SU-DHL-6 (cell line): Measurements from ENCODE around the gene CLIC5.

Experiments used
- H2AFZ ChIP-seq: fragments of 200-600 bp; sonication (generic); 2 replicates; pipeline ENCODE4 v1.6.1; 2014; ENCODE audit warnings: low read depth, mild to moderate bottlenecking, moderate library complexity, mixed read lengths, antibody characterized with exemption, low read length; ENCODE audit not compliant: severe bottlenecking
- H3F3A ChIP-seq: fragments of 200-600 bp; shearing (Covaris generic); 2 replicates; pipeline ENCODE4 v1.6.0; 2016; ENCODE audit warnings: antibody characterized with exemption, mild to moderate bottlenecking; ENCODE audit not compliant: insufficient read depth
- H3K27ac ChIP-seq: fragments of 200-600 bp; sonication (generic); 2 replicates; pipeline ENCODE4 v1.5.1; 2016; ENCODE audit warnings: low read depth, mild to moderate bottlenecking, low read length, moderate library complexity, mixed read lengths
- H3K27me3 ChIP-seq: fragments of 200-600 bp; sonication (generic), shearing (Covaris generic); 2 replicates; pipeline ENCODE4 v1.6.0; 2014; ENCODE audit warnings: mild to moderate bottlenecking, low read length
- H3K36me3 ChIP-seq: fragments of 200-600 bp; sonication (generic); 2 replicates; pipeline ENCODE4 v1.6.1; 2014; ENCODE audit warnings: mild to moderate bottlenecking, low read length, mixed read lengths
- H3K4me2 ChIP-seq: fragments of 300-600, 200-600 bp; shearing (Covaris generic), sonication (generic); 2 replicates; pipeline ENCODE4 v1.6.0; 2014; ENCODE audit warnings: low read length, low read depth, mild to moderate bottlenecking; ENCODE audit not compliant: poor library complexity, severe bottlenecking
- H3K4me3 ChIP-seq: fragments of 200-600 bp; sonication (generic); 2 replicates; pipeline ENCODE4 v1.5.1; 2014; ENCODE audit warnings: antibody characterized with exemption, low read length, mild to moderate bottlenecking, mixed read lengths; ENCODE audit not compliant: insufficient read depth, poor library complexity, severe bottlenecking
- H3K79me2 ChIP-seq: fragments of 200-600 bp; sonication (generic); 2 replicates; pipeline ENCODE4 v1.6.1; 2014; ENCODE audit warnings: mild to moderate bottlenecking, low read length, moderate library complexity; ENCODE audit not compliant: insufficient read depth
- H3K9ac ChIP-seq: fragments of 200-600 bp; sonication (generic); 2 replicates; pipeline ENCODE4 v1.7.0; 2014; ENCODE audit warnings: mild to moderate bottlenecking, low read length
- H3K9me2 ChIP-seq: fragments of 200-600 bp; sonication (generic); replicated peaks from 2 replicates; pipeline ENCODE4 v1.6.1; 2014; ENCODE audit warnings: low read length; ENCODE audit not compliant: insufficient read depth
- H3K9me3 ChIP-seq: fragments of 200-600 bp; sonication (generic); 2 replicates; pipeline ENCODE4 v1.6.1; 2014; ENCODE audit warnings: low read length, mixed read lengths; ENCODE audit not compliant: insufficient read depth
- H4K20me1 ChIP-seq: fragments of 200-600 bp; sonication (generic); 2 replicates; pipeline ENCODE4 v1.6.1; 2014; ENCODE audit warnings: low read depth, mild to moderate bottlenecking, antibody characterized with exemption, low read length, moderate library complexity, mixed read lengths
- CTCF ChIP-seq: fragments of 200-600 bp; sonication (generic); IDR thresholded peaks from one replicate; pipeline ENCODE4 v1.5.1; 2017; ENCODE audit warnings: antibody characterized with exemption, mild to moderate bottlenecking, low read length, moderate library complexity; ENCODE audit not compliant: insufficient read depth, poor library complexity, severe bottlenecking
- EZH2phosphoT487 ChIP-seq: fragments of 200-600 bp; sonication (generic), shearing (Covaris generic); conservative IDR thresholded peaks from 2 replicates; pipeline ENCODE4 v1.6.1; 2018; ENCODE audit warnings: mild to moderate bottlenecking, antibody characterized with exemption, low read length, moderate library complexity, mixed read lengths

The CLIC5 gene

GRCh38 chr6:45970326-45970725, 45.3 kb downstream of the CLIC5 start:
- TF ChIP-seq CTCF = no peak
- TF ChIP-seq EZH2phosphoT487 = no peak
- H3K9ac ChIP-seq = no peak overlapping the region
- H3K4me3 ChIP-seq = no peak overlapping the region
- no peak overlapping the region for H3K27ac ChIP-seq
- no peaks in the 10 kb centered on the region for H3K27me3 ChIP-seq
- H3K36me3 ChIP-seq = no peaks in the 10 kb centered on the region
- no peaks in the 10 kb centered on the region for H3F3A ChIP-seq
- H3K4me2 ChIP-seq = no peak overlapping the region
- no peaks in the 10 kb centered on the region for H3K79me2 ChIP-seq
- no peaks in the 10 kb centered on the region for H4K20me1 ChIP-seq
- no peaks in the 10 kb centered on the region for H3K9me3 ChIP-seq
- H2AFZ ChIP-seq = no peak overlapping the region
- H3K9me2 ChIP-seq = no peaks in the 10 kb centered on the region

DNA sequence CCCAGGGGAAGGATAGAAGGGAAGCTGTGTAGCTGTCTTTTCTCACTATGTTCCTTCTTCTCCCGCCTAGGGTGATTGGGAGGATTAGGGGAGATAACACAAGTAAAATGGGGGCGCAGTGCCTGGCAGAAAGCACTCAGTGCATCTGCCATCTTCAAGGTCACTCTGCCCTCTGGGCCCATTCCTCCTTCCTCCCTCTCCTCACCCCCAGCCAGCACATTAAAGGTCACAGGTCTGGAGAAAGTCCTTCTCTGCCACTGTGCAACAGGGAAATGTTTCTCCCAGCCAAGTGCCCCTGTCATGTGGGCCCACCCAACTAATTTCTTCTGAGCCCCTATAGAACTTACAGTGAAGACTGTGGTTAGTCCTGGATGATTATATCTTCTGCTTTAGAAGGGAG, 45.8 kb downstream of the CLIC5 start:
- Histone ChIP-seq H3K4me2 (no peak overlapping the region), H3K36me3 (no peaks in the 10 kb centered on the region), H3F3A (no peaks in the 10 kb centered on the region), H3K9me2 (no peaks in the 10 kb centered on the region), H2AFZ (no peak overlapping the region), H3K4me3 (no peak overlapping the region), H3K9ac (no peak overlapping the region), H3K79me2 (no peaks in the 10 kb centered on the region), H3K9me3 (no peaks in the 10 kb centered on the region), H4K20me1 (no peaks in the 10 kb centered on the region), H3K27me3 (no peaks in the 10 kb centered on the region), H3K27ac (no peak overlapping the region)
- TF ChIP-seq EZH2phosphoT487 (no peak), CTCF (no peak)

GRCh38 chr6:45969026-45969425, 46.6 kb downstream of the CLIC5 start:
- H3K4me3 ChIP-seq = no peak overlapping the region
- no peaks in the 10 kb centered on the region for H3K9me3 ChIP-seq
- H3F3A ChIP-seq = no peaks in the 10 kb centered on the region
- H3K9ac ChIP-seq = no peak overlapping the region
- H3K27me3 ChIP-seq = no peaks in the 10 kb centered on the region
- no peaks in the 10 kb centered on the region for H4K20me1 ChIP-seq
- no peak for TF ChIP-seq CTCF
- H3K36me3 ChIP-seq = no peaks in the 10 kb centered on the region
- H3K9me2 ChIP-seq = no peaks in the 10 kb centered on the region
- H2AFZ ChIP-seq = no peak overlapping the region
- no peaks in the 10 kb centered on the region for H3K79me2 ChIP-seq
- no peak overlapping the region for H3K4me2 ChIP-seq
- no peak overlapping the region for H3K27ac ChIP-seq

DNA sequence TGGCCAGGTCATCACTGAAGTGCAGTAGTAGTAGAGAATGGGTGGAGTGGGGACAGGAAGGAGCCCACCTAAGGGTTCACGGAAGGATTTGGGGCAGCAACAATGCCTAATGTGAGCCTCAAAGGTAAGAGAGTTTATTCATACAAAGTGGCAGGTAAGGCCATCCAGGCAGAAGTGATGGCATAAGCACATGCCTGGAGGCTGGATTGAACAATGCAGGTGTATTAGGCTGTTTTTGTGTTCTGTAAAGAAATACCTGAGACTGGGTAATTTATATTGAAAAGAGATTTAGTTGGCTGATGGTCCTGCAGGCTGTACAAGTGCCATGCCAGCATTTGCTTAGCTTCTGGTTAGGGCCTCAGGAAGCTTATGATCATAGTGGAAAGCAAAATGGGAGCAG, 48.3 kb downstream of the CLIC5 start:
- no peak overlapping the region for H3K4me3 ChIP-seq
- H2AFZ ChIP-seq = no peak overlapping the region
- TF ChIP-seq CTCF (no peak), EZH2phosphoT487 (no peak)
- no peak overlapping the region for H3K27ac ChIP-seq
- no peaks in the 10 kb centered on the region for H3K79me2 ChIP-seq
- H3K9ac ChIP-seq = no peak overlapping the region
- no peaks in the 10 kb centered on the region for H3F3A ChIP-seq
- no peaks in the 10 kb centered on the region for H3K9me2 ChIP-seq
- no peaks in the 10 kb centered on the region for H3K9me3 ChIP-seq
- no peaks in the 10 kb centered on the region for H3K27me3 ChIP-seq
- no peaks in the 10 kb centered on the region for H4K20me1 ChIP-seq
- no peaks in the 10 kb centered on the region for H3K36me3 ChIP-seq
- H3K4me2 ChIP-seq = no peak overlapping the region
